IMR-90 (cell line): ENCODE results near the gene HSBP1L1.

Source experiments
- BHLHE40 ChIP-seq: fragments of 150-350 bp; IDR thresholded peaks from 2 replicates; pipeline ENCODE4 v1.6.1; 2016; ENCODE audit warnings: mild to moderate bottlenecking, low read depth, low read length
- NFE2L2 ChIP-seq: fragments of 150-350 bp; IDR thresholded peaks from 2 replicates; pipeline ENCODE4 v1.6.1; 2016; ENCODE audit warnings: low read depth, mild to moderate bottlenecking, low read length
- POLR2A ChIP-seq: IDR thresholded peaks from 2 replicates; pipeline ENCODE4 v1.6.1; 2012; ENCODE audit warnings: mild to moderate bottlenecking, low read depth, low read length
- SMC3 ChIP-seq: fragments of 150-350 bp; IDR thresholded peaks from 2 replicates; pipeline ENCODE4 v1.6.1; 2016; ENCODE audit warnings: low read depth, mild to moderate bottlenecking, antibody characterized with exemption, low read length, moderate library complexity
- TF ChIP-seq, protein P1 (sequence below): conservative IDR thresholded peaks from 2 replicates; pipeline ENCODE4 v1.5.1; 2012; ENCODE audit warnings: mild to moderate bottlenecking, low read depth, low read length, improper control_type of control experiment
- TF ChIP-seq, protein P2 (sequence below): fragments of 150-350 bp; IDR thresholded peaks from 2 replicates; pipeline ENCODE4 v1.6.1; 2016; ENCODE audit warnings: low read depth, mild to moderate bottlenecking, low read length, moderate library complexity, borderline replicate concordance

DNA sequence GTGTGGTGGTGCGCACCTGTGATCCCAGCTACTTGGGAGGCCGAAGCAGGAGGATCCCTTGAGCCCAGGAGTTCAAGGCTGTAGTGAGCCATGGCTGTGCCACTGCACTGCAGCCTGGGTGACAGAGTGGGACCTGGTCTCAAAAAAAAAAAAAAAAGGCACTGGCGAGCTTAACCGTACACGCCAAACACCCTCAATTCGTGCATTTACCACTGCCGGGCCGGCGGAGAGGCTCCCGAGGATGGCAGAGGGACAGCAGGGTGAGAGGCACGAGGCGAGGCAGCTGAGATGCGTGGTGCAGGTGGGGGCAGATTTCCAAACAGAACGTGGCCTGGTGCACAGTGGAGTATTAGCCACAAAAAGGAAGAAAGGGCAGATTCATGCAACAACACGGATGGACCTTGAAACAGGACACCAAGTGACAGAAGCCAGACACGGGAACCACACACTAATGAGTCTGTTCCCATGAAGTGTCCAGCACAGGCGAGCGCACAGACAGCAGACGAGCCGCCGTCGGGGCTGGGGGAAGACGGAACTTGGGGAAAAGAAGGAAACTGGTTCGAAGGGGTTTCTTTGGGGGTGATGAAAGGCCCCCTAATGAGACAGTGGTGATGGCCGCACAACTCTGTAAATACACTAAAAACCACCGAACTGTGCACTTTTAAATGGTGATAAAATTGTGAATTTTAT is 40.4 kb upstream of the HSBP1L1 start:
- TF ChIP-seq, protein P1, sequence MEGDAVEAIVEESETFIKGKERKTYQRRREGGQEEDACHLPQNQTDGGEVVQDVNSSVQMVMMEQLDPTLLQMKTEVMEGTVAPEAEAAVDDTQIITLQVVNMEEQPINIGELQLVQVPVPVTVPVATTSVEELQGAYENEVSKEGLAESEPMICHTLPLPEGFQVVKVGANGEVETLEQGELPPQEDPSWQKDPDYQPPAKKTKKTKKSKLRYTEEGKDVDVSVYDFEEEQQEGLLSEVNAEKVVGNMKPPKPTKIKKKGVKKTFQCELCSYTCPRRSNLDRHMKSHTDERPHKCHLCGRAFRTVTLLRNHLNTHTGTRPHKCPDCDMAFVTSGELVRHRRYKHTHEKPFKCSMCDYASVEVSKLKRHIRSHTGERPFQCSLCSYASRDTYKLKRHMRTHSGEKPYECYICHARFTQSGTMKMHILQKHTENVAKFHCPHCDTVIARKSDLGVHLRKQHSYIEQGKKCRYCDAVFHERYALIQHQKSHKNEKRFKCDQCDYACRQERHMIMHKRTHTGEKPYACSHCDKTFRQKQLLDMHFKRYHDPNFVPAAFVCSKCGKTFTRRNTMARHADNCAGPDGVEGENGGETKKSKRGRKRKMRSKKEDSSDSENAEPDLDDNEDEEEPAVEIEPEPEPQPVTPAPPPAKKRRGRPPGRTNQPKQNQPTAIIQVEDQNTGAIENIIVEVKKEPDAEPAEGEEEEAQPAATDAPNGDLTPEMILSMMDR, result no peak
- no peak for TF ChIP-seq BHLHE40
- TF ChIP-seq, protein P2, sequence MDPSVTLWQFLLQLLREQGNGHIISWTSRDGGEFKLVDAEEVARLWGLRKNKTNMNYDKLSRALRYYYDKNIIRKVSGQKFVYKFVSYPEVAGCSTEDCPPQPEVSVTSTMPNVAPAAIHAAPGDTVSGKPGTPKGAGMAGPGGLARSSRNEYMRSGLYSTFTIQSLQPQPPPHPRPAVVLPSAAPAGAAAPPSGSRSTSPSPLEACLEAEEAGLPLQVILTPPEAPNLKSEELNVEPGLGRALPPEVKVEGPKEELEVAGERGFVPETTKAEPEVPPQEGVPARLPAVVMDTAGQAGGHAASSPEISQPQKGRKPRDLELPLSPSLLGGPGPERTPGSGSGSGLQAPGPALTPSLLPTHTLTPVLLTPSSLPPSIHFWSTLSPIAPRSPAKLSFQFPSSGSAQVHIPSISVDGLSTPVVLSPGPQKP, result no peak
- TF ChIP-seq NFE2L2, result no peak
- no peak for TF ChIP-seq POLR2A
- TF ChIP-seq SMC3, result no peak
